ENCODE data around the gene OTUB1.

Gene OTUB1

DNA sequence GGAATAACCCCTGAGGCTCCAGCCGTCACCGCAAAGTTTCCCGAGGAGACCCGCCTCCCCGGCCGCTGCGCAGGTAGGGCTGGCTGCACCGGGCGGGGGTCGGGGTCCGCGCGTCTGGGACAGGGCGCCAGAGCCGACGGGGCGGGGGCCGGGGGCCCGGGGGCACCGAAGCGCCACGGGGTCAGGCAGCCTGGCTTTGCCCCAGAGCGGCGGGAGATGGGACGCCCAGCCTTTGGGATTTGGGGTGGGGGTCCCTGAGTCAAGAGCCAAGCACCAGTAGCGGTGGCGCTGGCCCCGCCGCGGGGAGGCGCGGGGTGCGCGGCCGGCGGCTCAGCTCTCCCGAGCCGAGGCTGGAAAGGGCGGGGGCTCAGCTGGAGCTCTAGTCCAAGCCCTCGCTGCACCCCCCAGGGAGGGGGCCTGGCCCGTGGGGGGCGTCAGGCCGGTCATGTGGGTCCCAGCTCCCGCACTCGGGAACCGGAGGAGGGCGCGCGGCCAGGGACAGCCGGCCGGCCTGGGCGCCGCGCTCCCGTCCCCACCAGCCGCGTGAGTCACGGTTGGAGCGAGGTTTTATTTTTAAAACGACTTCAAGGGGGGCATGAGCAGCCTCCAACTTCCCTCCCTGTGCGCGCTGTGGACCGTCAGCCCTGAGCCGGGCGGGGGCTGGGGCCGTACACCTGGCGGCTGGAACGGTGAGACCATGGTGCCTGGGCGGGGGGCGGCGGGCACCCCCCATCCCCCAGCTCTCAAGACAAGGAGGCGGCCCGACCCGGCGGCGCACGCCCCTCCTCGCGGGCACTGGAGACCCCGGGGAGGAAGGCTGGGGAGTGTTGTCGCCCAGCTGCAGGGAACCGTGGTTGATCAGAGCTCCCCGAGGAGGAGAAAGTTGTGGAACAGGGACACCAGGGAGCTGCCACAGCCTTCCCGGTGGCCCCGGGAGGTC lies 50.1 kb downstream of the OTUB1 start:
- TF ChIP-seq FOXP2 (optimal IDR thresholded peaks at IDR 0.05; ENCODE audit: borderline replicate concordance, extremely low read depth, extremely low read length, insufficient read depth) (no peak), SIN3A (IDR thresholded peaks at IDR 0.05; ENCODE audit: borderline replicate concordance, insufficient read depth, low read length) (no peak), TAF1 (IDR thresholded peaks at IDR 0.05; ENCODE audit: borderline replicate concordance, insufficient read depth, low read length) (no peak), POLR2AphosphoS5 (IDR thresholded peaks at IDR 0.05; ENCODE audit: low read depth, low read length) (no peak)
- TF ChIP-seq, protein P1, sequence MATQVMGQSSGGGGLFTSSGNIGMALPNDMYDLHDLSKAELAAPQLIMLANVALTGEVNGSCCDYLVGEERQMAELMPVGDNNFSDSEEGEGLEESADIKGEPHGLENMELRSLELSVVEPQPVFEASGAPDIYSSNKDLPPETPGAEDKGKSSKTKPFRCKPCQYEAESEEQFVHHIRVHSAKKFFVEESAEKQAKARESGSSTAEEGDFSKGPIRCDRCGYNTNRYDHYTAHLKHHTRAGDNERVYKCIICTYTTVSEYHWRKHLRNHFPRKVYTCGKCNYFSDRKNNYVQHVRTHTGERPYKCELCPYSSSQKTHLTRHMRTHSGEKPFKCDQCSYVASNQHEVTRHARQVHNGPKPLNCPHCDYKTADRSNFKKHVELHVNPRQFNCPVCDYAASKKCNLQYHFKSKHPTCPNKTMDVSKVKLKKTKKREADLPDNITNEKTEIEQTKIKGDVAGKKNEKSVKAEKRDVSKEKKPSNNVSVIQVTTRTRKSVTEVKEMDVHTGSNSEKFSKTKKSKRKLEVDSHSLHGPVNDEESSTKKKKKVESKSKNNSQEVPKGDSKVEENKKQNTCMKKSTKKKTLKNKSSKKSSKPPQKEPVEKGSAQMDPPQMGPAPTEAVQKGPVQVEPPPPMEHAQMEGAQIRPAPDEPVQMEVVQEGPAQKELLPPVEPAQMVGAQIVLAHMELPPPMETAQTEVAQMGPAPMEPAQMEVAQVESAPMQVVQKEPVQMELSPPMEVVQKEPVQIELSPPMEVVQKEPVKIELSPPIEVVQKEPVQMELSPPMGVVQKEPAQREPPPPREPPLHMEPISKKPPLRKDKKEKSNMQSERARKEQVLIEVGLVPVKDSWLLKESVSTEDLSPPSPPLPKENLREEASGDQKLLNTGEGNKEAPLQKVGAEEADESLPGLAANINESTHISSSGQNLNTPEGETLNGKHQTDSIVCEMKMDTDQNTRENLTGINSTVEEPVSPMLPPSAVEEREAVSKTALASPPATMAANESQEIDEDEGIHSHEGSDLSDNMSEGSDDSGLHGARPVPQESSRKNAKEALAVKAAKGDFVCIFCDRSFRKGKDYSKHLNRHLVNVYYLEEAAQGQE (IDR thresholded peaks at IDR 0.05; ENCODE audit: insufficient read depth in 1 of 2, low read depth in 2 of 2, low read length in 2 of 2), result no peak

DNA sequence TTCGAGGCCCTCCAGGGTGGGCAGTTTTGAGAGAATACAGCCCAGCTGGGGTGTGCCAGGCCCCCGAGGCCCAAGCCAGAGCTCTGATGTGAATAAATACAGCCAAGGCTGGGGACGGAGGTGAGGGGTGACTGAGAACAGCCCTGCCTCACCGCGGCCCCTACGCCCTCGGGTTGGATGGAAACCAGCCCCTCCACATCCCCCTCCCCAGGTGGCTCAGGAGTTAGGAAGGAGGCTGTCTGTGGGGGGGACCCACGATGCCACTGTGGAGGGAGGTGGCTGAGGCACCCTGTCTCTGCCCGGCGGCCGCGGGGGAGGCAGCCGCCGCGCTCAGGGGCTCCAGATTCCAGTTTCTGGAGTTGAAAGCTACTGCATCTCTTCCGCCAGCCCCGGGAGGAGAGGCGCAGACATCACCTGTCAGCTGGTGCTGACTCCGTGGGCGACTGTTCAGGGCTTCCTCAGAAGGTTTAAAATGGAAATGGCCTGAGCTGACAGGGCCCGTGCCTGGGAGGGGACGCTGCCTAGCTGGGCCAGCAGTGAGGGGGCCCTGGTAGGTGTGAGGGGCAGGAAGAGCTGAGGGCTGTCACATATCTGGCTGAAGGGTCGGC lies 50.9 kb downstream of the OTUB1 start:
- no peak for TF ChIP-seq POLR2AphosphoS5 (IDR thresholded peaks at IDR 0.05; ENCODE audit: low read depth, low read length)
- TF ChIP-seq, protein P1 (IDR thresholded peaks at IDR 0.05; ENCODE audit: insufficient read depth in 1 of 2, low read depth in 2 of 2, low read length in 2 of 2), result no peak
- no peak for TF ChIP-seq TAF1 (IDR thresholded peaks at IDR 0.05; ENCODE audit: borderline replicate concordance, insufficient read depth, low read length)
- no peak for TF ChIP-seq FOXP2 (optimal IDR thresholded peaks at IDR 0.05; ENCODE audit: borderline replicate concordance, extremely low read depth, extremely low read length, insufficient read depth)
- TF ChIP-seq SIN3A (IDR thresholded peaks at IDR 0.05; ENCODE audit: borderline replicate concordance, insufficient read depth, low read length), result no peak

DNA sequence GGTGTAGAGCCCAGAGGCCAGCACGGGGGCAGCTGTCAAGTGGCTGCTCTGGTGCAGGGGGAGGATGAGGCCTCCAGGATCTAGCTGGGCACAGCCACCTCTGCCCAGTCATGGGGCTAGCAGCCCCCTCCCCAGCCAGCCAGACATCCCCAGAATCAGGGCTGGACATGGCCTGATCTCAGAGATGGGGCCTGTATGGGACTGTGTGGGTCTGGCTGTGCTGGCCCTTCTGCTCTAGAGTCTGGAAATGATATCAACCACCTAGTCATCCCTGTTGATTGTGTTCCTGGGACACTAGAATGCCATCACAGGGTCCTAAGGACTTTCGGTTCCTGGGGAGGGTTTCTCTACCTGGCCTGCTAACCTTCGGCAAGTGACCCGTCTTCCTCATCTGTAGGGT lies 52.3 kb downstream of the OTUB1 start:
- no peak for TF ChIP-seq SIN3A (IDR thresholded peaks at IDR 0.05; ENCODE audit: borderline replicate concordance, insufficient read depth, low read length)
- TF ChIP-seq FOXP2 (optimal IDR thresholded peaks at IDR 0.05; ENCODE audit: borderline replicate concordance, extremely low read depth, extremely low read length, insufficient read depth), result no peak
- TF ChIP-seq POLR2AphosphoS5 (IDR thresholded peaks at IDR 0.05; ENCODE audit: low read depth, low read length), result no peak
- TF ChIP-seq TAF1 (IDR thresholded peaks at IDR 0.05; ENCODE audit: borderline replicate concordance, insufficient read depth, low read length), result no peak
- TF ChIP-seq, protein P1 (IDR thresholded peaks at IDR 0.05; ENCODE audit: insufficient read depth in 1 of 2, low read depth in 2 of 2, low read length in 2 of 2), result no peak

DNA sequence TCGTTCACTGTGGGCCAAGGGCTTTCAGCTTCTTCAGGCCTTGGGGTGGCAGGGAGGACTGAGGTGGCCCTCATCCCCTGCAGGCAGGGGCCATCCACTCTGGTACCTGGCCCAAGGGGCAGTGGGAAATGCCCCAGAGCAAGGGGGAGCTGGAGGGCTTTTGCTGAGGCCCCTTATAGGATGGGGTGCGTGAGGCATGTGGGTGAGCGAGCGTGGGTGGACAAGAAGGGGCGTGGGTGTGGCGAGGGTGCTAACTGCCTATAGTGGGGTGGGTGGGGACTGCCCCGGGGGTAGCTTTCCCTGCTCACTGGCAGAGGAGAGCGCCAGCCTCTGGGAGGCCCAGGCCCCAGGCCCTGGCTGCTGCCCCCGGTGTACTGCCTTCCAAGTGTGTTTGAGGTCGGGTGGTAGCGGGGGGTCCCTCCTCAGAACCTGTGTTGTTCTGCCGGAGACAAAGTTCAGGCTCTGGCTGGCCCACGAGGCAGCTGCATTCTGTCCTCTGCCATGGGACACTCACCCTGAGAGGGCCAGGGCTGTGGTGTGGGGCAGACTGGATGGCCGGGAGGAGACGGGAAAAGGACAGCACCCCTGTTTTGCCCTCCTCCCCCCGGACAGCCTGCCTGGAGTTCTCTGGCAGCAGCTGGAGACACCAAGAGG lies 52.9 kb downstream of the OTUB1 start:
- TF ChIP-seq TAF1 (IDR thresholded peaks at IDR 0.05; ENCODE audit: borderline replicate concordance, insufficient read depth, low read length) (no peak), FOXP2 (optimal IDR thresholded peaks at IDR 0.05; ENCODE audit: borderline replicate concordance, extremely low read depth, extremely low read length, insufficient read depth) (no peak)

DNA sequence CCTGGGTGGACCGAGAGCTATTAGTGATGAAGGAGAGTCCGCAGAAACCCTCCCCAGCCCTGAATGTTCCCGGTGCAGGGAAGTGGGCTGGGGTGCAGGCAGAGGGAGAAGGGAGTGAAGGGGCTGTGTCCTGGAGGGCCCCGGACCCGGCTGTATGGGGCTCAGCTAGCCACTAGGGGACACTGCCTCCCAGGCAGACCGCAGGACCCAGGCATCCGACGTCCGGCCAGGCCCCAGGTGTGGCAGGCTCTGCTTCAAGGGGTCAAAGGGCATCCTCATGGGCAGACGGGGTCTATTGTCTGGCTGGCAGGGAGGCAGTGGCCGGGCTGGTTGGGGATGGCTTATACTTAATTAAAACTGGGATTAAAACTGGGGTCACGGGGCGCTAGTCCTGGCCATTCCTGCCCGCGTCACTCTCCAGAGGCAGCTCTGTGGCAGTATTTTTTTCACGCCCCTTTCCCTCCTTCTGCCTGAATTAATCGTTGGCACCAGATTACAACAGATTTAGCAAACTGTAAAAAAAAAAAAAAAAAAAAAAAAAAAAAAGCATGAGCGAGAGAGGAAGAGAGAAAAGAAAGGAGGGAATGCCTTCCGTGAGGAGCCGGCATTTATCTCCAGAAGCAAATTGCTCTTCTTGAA lies 54.6 kb downstream of the OTUB1 start:
- TF ChIP-seq FOXP2 (optimal IDR thresholded peaks at IDR 0.05; ENCODE audit: borderline replicate concordance, extremely low read depth, extremely low read length, insufficient read depth) (no peak), TAF1 (IDR thresholded peaks at IDR 0.05; ENCODE audit: borderline replicate concordance, insufficient read depth, low read length) (no peak), SIN3A (IDR thresholded peaks at IDR 0.05; ENCODE audit: borderline replicate concordance, insufficient read depth, low read length) (no peak), POLR2AphosphoS5 (IDR thresholded peaks at IDR 0.05; ENCODE audit: low read depth, low read length) (no peak)
- TF ChIP-seq, protein P1 (IDR thresholded peaks at IDR 0.05; ENCODE audit: insufficient read depth in 1 of 2, low read depth in 2 of 2, low read length in 2 of 2), result no peak

Data from PFSK-1 (cell line).